A673 (cell line): ENCODE data around the gene RAPGEF3.

Experiments
- EZH2 ChIP-seq: fragments of 200-600 bp; sonication (generic); IDR thresholded peaks from 2 replicates; pipeline ENCODE4 v1.6.1; 2017; ENCODE audit warnings: borderline replicate concordance, low read depth, mild to moderate bottlenecking, mixed read lengths, antibody characterized with exemption, low read length; ENCODE audit not compliant: poor library complexity, severe bottlenecking
- TF ChIP-seq, protein P1 (sequence below): fragments of 300-800, 200-600 bp; sonication (generic); conservative IDR thresholded peaks from 2 replicates; pipeline ENCODE4 v1.5.1; 2017; ENCODE audit warnings: low read depth, mild to moderate bottlenecking, antibody characterized with exemption, low read length, moderate library complexity, mixed read lengths

DNA sequence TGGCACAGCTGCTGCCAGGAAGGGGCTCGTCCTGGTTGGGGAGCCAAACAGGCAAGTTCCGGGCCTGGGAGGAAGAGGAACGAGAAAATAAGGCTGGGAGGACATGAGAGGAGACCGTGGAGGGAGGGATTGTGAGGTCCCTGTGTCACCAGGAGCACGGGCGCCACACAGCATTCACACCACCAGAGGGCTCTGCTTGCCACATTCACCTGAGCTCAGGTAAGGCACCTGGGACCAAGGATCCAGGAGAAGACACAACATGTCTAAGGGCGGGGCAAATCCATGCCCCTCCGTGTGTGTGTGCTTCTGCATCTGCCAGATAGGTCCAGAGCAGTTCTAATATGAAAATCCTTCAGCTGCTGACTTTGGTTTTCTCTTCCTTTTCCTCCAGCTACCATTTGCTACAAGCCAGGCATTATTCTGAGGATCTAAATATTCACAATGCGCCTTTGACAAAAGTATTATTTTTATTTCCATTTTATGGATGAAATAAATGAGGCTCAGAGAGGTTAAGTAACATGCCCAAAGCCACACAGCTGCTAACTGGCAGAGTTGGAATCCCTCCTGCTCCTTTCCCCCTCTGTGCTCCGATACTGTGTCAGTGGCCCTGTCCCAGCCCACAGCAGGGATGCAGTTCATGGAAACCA is 14.6 kb downstream of the RAPGEF3 start:
- TF ChIP-seq, protein P1, sequence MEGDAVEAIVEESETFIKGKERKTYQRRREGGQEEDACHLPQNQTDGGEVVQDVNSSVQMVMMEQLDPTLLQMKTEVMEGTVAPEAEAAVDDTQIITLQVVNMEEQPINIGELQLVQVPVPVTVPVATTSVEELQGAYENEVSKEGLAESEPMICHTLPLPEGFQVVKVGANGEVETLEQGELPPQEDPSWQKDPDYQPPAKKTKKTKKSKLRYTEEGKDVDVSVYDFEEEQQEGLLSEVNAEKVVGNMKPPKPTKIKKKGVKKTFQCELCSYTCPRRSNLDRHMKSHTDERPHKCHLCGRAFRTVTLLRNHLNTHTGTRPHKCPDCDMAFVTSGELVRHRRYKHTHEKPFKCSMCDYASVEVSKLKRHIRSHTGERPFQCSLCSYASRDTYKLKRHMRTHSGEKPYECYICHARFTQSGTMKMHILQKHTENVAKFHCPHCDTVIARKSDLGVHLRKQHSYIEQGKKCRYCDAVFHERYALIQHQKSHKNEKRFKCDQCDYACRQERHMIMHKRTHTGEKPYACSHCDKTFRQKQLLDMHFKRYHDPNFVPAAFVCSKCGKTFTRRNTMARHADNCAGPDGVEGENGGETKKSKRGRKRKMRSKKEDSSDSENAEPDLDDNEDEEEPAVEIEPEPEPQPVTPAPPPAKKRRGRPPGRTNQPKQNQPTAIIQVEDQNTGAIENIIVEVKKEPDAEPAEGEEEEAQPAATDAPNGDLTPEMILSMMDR: peak; percentile 52
- TF ChIP-seq EZH2: no peak
